NCI-H774 (cell line): ENCODE measurements around the gene CDC42EP4.

Experiments
- DNase-seq: peaks from one replicate; lab custom pipeline; 2025; lab: John Stamatoyannopoulos, UW

The CDC42EP4 gene

GRCh38 chr17:73250851-73251640 is 60.8 kb downstream of the CDC42EP4 start:
- DNase-seq = no peak

GRCh38 chr17:73249700-73250099 is 62.1 kb downstream of the CDC42EP4 start:
- peak; percentile 46 for DNase-seq

GRCh38 chr17:73248532-73248931 is 63.3 kb downstream of the CDC42EP4 start:
- no peak for DNase-seq

GRCh38 chr17:73247726-73248125 is 64.1 kb downstream of the CDC42EP4 start:
- no peak for DNase-seq

GRCh38 chr17:73240561-73240960 is 71.2 kb downstream of the CDC42EP4 start:
- no peak for DNase-seq

GRCh38 chr17:73237714-73238113 is 74.1 kb downstream of the CDC42EP4 start:
- DNase-seq = no peak

GRCh38 chr17:73234736-73235135 is 77.1 kb downstream of the CDC42EP4 start:
- no peak for DNase-seq
